Neural cell (in vitro differentiated cells): ENCODE measurements around the gene HMGCL.
A peak's percentile ranks its signal among the peaks of the same experiment; 100 is the strongest.

Source experiments
- EP300 ChIP-seq: fragments of 450-650 bp; conservative IDR thresholded peaks from 2 replicates; pipeline ENCODE4 v1.6.1; 2014; ENCODE audit warnings: antibody characterized with exemption, mild to moderate bottlenecking, moderate library complexity; ENCODE audit not compliant: poor library complexity, severe bottlenecking
- EZH2 ChIP-seq: fragments of 200-600, 300-800 bp; shearing (Covaris generic), sonication (generic); IDR thresholded peaks from 2 replicates; pipeline ENCODE4 v1.6.1; 2014; ENCODE audit warnings: antibody characterized with exemption, low read length, borderline replicate concordance, mild to moderate bottlenecking; ENCODE audit not compliant: insufficient read depth, poor library complexity, severe bottlenecking
- MXI1 ChIP-seq: fragments of 450-650 bp; conservative IDR thresholded peaks from 2 replicates; pipeline ENCODE4 v1.6.1; 2014; ENCODE audit warnings: antibody characterized with exemption, mild to moderate bottlenecking; ENCODE audit not compliant: poor library complexity, severe bottlenecking
- POLR2AphosphoS5 ChIP-seq: IDR thresholded peaks from 2 replicates; pipeline ENCODE4 v1.6.1; 2012
- RAD21 ChIP-seq: fragments of 450-650 bp; conservative IDR thresholded peaks from 2 replicates; pipeline ENCODE4 v1.6.1; 2014; ENCODE audit warnings: antibody characterized with exemption, mild to moderate bottlenecking, moderate library complexity
- SMC3 ChIP-seq: fragments of 450-650 bp; conservative IDR thresholded peaks from 2 replicates; pipeline ENCODE4 v1.6.1; 2014; ENCODE audit warnings: antibody characterized with exemption, mild to moderate bottlenecking, moderate library complexity; ENCODE audit not compliant: poor library complexity
- TF ChIP-seq, protein P1 (sequence below): IDR thresholded peaks from 2 replicates; pipeline ENCODE4 v1.6.1; 2012; ENCODE audit warnings: borderline replicate concordance
- TF ChIP-seq, protein P2 (sequence below): fragments of 450-650 bp; IDR thresholded peaks from 2 replicates; pipeline ENCODE4 v1.5.1; 2014; ENCODE audit warnings: antibody characterized with exemption, mild to moderate bottlenecking, moderate library complexity; ENCODE audit not compliant: poor library complexity, severe bottlenecking

DNA sequence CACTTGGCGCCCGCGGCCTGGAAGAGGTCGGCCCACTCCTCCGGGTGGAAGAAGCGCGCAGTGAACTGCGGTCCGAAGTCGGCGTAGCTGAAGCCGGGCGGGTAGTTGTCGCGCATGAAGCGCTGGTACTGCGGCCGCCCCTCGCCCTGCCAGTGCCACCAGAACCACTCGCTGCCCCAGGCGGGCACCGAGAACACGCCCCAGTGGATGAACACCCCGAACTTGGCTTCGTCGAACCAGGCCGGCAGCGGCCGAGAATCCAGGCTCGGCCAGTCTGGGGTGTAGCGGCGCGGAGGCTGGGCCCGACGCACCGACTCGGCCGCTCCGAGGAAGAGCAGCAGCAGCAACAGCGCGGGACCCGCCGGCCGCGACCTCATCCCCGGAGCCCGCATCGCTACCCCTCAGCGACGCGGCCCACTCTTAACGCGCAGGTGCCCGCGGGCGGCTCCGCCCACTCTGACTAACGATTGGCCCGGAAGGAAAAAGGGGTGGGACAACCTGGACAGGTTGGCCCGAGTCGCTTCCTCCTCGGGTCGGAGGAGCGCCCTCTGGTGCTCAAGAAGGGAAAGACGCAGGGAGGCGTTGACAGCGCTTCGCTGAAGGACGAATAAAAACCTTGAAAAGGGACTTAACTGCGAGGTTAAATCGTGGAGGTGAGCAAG lies 42.8 kb upstream of the HMGCL start, which contains the start of gene FUCA1:
- TF ChIP-seq POLR2AphosphoS5, result peak; percentile 81
- peak; percentile 73 for TF ChIP-seq RAD21
- TF ChIP-seq, protein P1, sequence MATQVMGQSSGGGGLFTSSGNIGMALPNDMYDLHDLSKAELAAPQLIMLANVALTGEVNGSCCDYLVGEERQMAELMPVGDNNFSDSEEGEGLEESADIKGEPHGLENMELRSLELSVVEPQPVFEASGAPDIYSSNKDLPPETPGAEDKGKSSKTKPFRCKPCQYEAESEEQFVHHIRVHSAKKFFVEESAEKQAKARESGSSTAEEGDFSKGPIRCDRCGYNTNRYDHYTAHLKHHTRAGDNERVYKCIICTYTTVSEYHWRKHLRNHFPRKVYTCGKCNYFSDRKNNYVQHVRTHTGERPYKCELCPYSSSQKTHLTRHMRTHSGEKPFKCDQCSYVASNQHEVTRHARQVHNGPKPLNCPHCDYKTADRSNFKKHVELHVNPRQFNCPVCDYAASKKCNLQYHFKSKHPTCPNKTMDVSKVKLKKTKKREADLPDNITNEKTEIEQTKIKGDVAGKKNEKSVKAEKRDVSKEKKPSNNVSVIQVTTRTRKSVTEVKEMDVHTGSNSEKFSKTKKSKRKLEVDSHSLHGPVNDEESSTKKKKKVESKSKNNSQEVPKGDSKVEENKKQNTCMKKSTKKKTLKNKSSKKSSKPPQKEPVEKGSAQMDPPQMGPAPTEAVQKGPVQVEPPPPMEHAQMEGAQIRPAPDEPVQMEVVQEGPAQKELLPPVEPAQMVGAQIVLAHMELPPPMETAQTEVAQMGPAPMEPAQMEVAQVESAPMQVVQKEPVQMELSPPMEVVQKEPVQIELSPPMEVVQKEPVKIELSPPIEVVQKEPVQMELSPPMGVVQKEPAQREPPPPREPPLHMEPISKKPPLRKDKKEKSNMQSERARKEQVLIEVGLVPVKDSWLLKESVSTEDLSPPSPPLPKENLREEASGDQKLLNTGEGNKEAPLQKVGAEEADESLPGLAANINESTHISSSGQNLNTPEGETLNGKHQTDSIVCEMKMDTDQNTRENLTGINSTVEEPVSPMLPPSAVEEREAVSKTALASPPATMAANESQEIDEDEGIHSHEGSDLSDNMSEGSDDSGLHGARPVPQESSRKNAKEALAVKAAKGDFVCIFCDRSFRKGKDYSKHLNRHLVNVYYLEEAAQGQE, result peak; percentile 69
- peak; percentile 74 for TF ChIP-seq MXI1
- peak; percentile 87 for TF ChIP-seq SMC3
- TF ChIP-seq EZH2, result no peak
- TF ChIP-seq, protein P2, sequence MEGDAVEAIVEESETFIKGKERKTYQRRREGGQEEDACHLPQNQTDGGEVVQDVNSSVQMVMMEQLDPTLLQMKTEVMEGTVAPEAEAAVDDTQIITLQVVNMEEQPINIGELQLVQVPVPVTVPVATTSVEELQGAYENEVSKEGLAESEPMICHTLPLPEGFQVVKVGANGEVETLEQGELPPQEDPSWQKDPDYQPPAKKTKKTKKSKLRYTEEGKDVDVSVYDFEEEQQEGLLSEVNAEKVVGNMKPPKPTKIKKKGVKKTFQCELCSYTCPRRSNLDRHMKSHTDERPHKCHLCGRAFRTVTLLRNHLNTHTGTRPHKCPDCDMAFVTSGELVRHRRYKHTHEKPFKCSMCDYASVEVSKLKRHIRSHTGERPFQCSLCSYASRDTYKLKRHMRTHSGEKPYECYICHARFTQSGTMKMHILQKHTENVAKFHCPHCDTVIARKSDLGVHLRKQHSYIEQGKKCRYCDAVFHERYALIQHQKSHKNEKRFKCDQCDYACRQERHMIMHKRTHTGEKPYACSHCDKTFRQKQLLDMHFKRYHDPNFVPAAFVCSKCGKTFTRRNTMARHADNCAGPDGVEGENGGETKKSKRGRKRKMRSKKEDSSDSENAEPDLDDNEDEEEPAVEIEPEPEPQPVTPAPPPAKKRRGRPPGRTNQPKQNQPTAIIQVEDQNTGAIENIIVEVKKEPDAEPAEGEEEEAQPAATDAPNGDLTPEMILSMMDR, result peak; percentile 97
- TF ChIP-seq EP300, result no peak
